Sigmoid colon (tissue), 7 donors: ENCODE results near the gene MROH2A. TPM values are rescaled to one million over a fixed set of nuclear protein-coding genes. Genes with fewer than 3 reads are reported as not detected.
"Not testable (repeated sequence)": the region's sequence is repeated elsewhere in the genome, so short reads cannot be mapped to it uniquely, and the experiment has no call there.

Experiments
- DNase-seq: peaks from one replicate; pipeline ENCODE4 v3.0.0-alpha.2; 2019
- H3K27ac ChIP-seq, 4 donors: fragments of 200-600 bp; sonication (generic); one replicate each; pipeline ENCODE4 v1.5.1; 2016 to 2019; ENCODE audit warnings: mild to moderate bottlenecking in 1 of 4
- H3K27me3 ChIP-seq, 3 donors: fragments of 200-600 bp; sonication (generic); one replicate each; pipeline ENCODE4 v1.5.1; 2019; ENCODE audit warnings: mild to moderate bottlenecking in 1 of 3
- H3K36me3 ChIP-seq, 4 donors: fragments of 200-600 bp; sonication (generic); one replicate each; pipeline ENCODE4 v1.5.1; 2016 to 2019
- H3K4me1 ChIP-seq, 4 donors: fragments of 200-600 bp; sonication (generic); one replicate each; pipeline ENCODE4 v1.5.1; 2017 to 2019
- H3K4me3 ChIP-seq, 4 donors: fragments of 200-600 bp; sonication (generic); one replicate each; pipeline ENCODE4 v1.5.1; 2017 to 2019; ENCODE audit warnings: mild to moderate bottlenecking in 2 of 4, moderate library complexity in 1 of 4
- H3K9me3 ChIP-seq, 4 donors: fragments of 200-600 bp in 3 of 4; sonication (generic) in 3 of 4; one replicate each; pipeline versions ENCODE4 v1.5.1 to v1.6.1; 2013 to 2019
- EP300 ChIP-seq, 4 donors: sonication (generic); formaldehyde crosslinking; IDR thresholded peaks; one replicate each; pipeline ENCODE4 v1.6.1; 2017; ENCODE audit warnings: antibody characterized with exemption in 4 of 4
- POLR2A ChIP-seq, 2 donors: fragments of 450-650 bp; IDR thresholded peaks; one replicate each; pipeline ENCODE4 v1.6.1; 2016; ENCODE audit warnings: antibody characterized with exemption in 2 of 2, mild to moderate bottlenecking in 2 of 2, moderate library complexity in 2 of 2
- POLR2AphosphoS5 ChIP-seq, 4 donors: sonication (generic); formaldehyde crosslinking; IDR thresholded peaks; one replicate each; pipeline ENCODE4 v1.6.1; 2017; ENCODE audit warnings: antibody characterized with exemption in 4 of 4
- WGBS, 2 donors: extraction: QIAGEN DNeasy Blood & Tissue Kit; methylation state at CpG; one replicate each; pipeline ENCODE4 v1.1.7; 2013; 5-methylcytosine and 5-hydroxymethylcytosine counted together
- intact Hi-C: fragments of 100-400 bp; cut with DNase I; formaldehyde crosslinking; loops from one replicate; pipeline ENCODE4 v1.15.1; 2023
- polyA plus RNA-seq, 3 donors: library from polyadenylated mRNA; stranded (reverse); fragments of 200-250 nt; gene quantifications; one replicate each; pipeline ENCODE4 v1.2.3, GENCODE V29; 2013
- total RNA-seq, 4 donors: library from RNA; depleted of rRNA; stranded (reverse); fragments of >200 nt; gene quantifications; one replicate each; pipeline ENCODE4 v1.1.0, GENCODE V29; 2016
- TF ChIP-seq, protein P1 (sequence below), 4 experiments: fragments of 450-650 bp in 3 of 4; fragments of 200-600 bp in 1 of 4; IDR thresholded peaks; one replicate each; pipeline ENCODE4 v1.5.1; 2016 to 2019; ENCODE audit warnings: antibody characterized with exemption in 4 of 4, mild to moderate bottlenecking in 3 of 4, moderate library complexity in 2 of 4
- donor health status: healthy with polysubstance abuse.
- donor health status: Bipolar disorder and iron deficiency.
- donor health status: healthy.

Gene MROH2A
- total and polyA plus RNA-seq, 7 donors = 0.06 TPM; not detected in 6

DNA sequence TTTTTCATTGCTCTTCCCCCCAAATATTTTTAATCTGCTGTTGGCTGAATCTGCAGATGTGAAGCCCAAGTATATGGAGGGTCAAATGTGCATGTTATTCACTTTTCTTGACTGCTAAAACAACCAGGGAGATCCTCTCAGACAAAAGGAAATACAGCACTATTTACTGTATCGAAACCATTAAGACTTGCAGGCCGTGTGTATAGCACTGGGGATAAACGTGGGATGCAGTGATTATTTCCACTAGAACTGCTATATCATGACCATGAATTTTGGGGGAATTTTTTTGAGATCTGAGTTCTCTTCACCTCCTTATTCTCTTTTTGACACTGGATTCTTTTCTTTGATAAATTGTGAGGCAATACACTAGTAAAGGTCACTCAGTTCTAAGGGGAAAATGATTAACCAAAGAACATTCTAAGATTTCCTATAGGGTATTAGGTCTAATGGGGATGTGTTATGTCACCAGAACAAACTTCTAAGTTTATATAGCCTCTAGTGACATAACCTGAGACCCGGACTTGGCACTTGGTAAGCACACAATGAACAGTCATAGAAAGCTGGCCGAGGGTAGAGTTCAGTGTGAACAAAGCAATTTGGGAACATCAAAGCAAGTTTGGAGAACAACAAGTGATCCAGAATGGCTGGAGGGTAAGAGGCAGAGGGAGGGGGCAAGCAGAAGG, 32.9 kb upstream of the MROH2A start:
- H3K4me1 ChIP-seq = no peaks in the 10 kb centered on the region
- no peak overlapping the region for H3K27ac ChIP-seq
- TF ChIP-seq POLR2AphosphoS5 (IDR thresholded peaks at IDR 0.05) (no peak), EP300 (IDR thresholded peaks at IDR 0.05) (no peak), POLR2A (IDR thresholded peaks at IDR 0.05) (no peak)
- TF ChIP-seq, protein P1, sequence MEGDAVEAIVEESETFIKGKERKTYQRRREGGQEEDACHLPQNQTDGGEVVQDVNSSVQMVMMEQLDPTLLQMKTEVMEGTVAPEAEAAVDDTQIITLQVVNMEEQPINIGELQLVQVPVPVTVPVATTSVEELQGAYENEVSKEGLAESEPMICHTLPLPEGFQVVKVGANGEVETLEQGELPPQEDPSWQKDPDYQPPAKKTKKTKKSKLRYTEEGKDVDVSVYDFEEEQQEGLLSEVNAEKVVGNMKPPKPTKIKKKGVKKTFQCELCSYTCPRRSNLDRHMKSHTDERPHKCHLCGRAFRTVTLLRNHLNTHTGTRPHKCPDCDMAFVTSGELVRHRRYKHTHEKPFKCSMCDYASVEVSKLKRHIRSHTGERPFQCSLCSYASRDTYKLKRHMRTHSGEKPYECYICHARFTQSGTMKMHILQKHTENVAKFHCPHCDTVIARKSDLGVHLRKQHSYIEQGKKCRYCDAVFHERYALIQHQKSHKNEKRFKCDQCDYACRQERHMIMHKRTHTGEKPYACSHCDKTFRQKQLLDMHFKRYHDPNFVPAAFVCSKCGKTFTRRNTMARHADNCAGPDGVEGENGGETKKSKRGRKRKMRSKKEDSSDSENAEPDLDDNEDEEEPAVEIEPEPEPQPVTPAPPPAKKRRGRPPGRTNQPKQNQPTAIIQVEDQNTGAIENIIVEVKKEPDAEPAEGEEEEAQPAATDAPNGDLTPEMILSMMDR (IDR thresholded peaks at IDR 0.05) = no peak
- WGBS, 2 donors = 50 to 68% methylated on average over 5 of the region's 5 CpGs
- H3K36me3 ChIP-seq = no peaks in the 10 kb centered on the region
- no peaks in the 10 kb centered on the region for H3K27me3 ChIP-seq
- no peak for DNase-seq
- H3K9me3 ChIP-seq = no peaks in the 10 kb centered on the region
- intact Hi-C loops = no loop called here
- no peak overlapping the region for H3K4me3 ChIP-seq

DNA sequence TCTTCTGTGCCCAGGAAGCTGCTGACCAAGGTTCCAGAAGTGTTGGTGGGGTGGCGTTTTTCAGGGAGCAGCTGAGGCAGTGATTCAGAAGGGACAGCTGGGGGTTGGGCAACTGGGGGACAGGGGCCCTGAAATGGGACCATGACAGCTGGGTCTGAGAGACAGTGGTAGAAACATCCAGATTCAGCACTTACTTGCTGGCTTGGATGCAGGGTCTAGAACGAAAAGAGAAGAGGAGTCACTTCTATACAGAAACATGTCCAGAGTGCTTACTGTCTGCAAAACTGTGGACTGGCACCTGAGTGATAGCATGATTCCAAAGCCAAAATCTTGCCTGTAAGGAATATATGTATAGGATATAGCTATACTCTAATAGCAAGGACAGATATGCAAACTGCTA, 32.3 kb upstream of the MROH2A start:
- H3K36me3 ChIP-seq, H3K27ac ChIP-seq, H3K27me3 ChIP-seq, DNase-seq, H3K4me1 ChIP-seq, H3K9me3 ChIP-seq, H3K4me3 ChIP-seq, intact Hi-C loops: not testable (repeated sequence)
- WGBS, 2 donors = 83 to 86% methylated on average over 2 of the region's 2 CpGs

DNA sequence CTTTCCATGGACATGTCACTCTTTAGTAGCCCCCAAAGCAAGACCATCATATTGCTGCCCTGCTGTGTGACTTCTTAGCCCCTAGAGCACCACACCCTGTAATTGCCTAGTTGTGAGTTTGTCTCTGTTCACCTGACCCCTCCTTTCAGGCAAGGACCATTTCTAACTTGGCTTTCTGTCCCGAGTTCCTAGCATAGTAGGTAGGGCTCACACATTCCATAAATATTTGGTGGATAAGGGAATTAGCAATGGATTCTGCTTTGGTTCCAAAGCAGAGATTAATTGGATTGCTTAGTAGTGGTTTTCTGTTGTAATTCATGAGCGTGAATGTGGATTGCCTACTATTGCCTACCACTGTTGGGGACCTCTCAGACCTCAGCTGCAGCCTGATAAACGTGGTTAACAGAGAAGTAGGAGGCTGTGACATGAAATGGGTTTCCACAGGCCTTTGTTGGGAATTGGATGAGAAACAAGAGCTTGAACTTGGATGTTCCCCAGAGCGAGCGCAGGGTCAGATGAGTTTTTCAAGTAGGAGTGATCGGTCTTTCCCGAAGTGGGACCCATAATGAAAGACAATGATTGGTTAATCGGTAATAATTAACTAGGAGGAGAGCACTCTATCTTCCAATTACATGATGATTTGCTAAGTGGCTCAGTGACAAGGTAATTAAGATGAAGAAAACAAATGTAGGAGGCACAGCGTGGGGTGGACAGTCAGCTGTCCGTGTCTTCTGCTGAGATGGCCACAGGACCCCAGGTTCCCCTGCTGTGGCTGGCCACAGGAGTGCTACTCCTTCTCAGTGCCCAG, 31.5 kb upstream of the MROH2A start:
- Histone ChIP-seq H3K27me3 (no peaks in the 10 kb centered on the region), H3K4me1 (no peaks in the 10 kb centered on the region), H3K9me3 (no peaks in the 10 kb centered on the region), H3K4me3 (no peak overlapping the region), H3K27ac (no peak overlapping the region), H3K36me3 (no peaks in the 10 kb centered on the region)
- TF ChIP-seq EP300 (IDR thresholded peaks at IDR 0.05) = no peak
- 78 to 89% methylated on average over 10 of the region's 10 CpGs for WGBS, 2 donors
- DNase-seq = no peak
- intact Hi-C loops = no loop called here

- Histone ChIP-seq H3K4me1 (no peaks in the 10 kb centered on the region), H3K36me3 (no peaks in the 10 kb centered on the region), H3K27me3 (no peaks in the 10 kb centered on the region), H3K9me3 (no peaks in the 10 kb centered on the region), H3K4me3 (no peak overlapping the region), H3K27ac (no peak overlapping the region)
- WGBS, 2 donors = 88 to 97% methylated on average over 6 of the region's 6 CpGs
- TF ChIP-seq POLR2A (IDR thresholded peaks at IDR 0.05) = no peak
- no peak for TF ChIP-seq POLR2AphosphoS5 (IDR thresholded peaks at IDR 0.05)
- no peak for TF ChIP-seq EP300 (IDR thresholded peaks at IDR 0.05)
- intact Hi-C loops = no loop called here
- DNase-seq = no peak
These were observed 30.9 kb upstream of the MROH2A start for GRCh38 chr2:233747283-233747544.

DNA sequence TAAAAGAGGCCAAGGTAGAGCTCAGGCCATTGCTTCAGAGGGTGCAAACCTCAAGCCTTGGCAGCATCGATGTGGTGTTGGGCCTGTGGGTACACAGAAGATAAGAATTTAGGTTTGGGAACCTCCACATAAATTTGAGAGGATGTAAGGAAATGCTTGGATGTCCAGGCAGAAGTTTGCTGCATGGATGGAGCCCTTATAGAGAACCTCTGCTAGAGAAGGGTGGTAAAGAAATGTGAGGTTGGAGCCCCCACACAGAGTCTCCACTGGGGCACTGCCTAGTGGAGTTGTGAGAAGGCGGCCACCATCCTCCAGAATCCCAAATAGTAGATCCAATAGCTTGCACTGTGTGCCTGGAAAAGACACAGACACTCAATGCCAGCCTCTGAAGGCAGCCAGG, 27.4 kb upstream of the MROH2A start:
- H3K4me1 ChIP-seq, H3K27me3 ChIP-seq, H3K4me3 ChIP-seq, H3K27ac ChIP-seq, intact Hi-C loops, DNase-seq, H3K36me3 ChIP-seq, H3K9me3 ChIP-seq: not testable (repeated sequence)
- WGBS, 2 donors = 85 to 90% methylated on average over 2 of the region's 2 CpGs

GRCh38 chr2:233751212-233752009, 26.7 kb upstream of the MROH2A start:
- H3K27me3 ChIP-seq, H3K4me3 ChIP-seq, H3K27ac ChIP-seq, H3K9me3 ChIP-seq, DNase-seq, H3K36me3 ChIP-seq, H3K4me1 ChIP-seq, intact Hi-C loops: not testable (repeated sequence)
- WGBS, 2 donors = 57 to 70% methylated on average over 2 of the region's 2 CpGs

GRCh38 chr2:233754872-233755611, 23.1 kb upstream of the MROH2A start:
- no peak for DNase-seq
- no peaks in the 10 kb centered on the region for H3K9me3 ChIP-seq
- no peaks in the 10 kb centered on the region for H3K4me1 ChIP-seq
- TF ChIP-seq, protein P1 (IDR thresholded peaks at IDR 0.05) = no peak
- TF ChIP-seq POLR2A (IDR thresholded peaks at IDR 0.05) (no peak), POLR2AphosphoS5 (IDR thresholded peaks at IDR 0.05) (no peak), EP300 (IDR thresholded peaks at IDR 0.05) (no peak)
- H3K27ac ChIP-seq = no peak overlapping the region
- intact Hi-C loops = no loop called here
- WGBS, 2 donors = 93 to 97% methylated on average over 44 of the region's 44 CpGs
- H3K4me3 ChIP-seq = no peak overlapping the region
- H3K36me3 ChIP-seq = no peaks in the 10 kb centered on the region
- no peaks in the 10 kb centered on the region for H3K27me3 ChIP-seq
